Bronchial epithelial cell (primary cell): ENCODE data around the gene FUS. TPM values are rescaled to one million over a fixed set of nuclear protein-coding genes. Genes with fewer than 3 reads are reported as not detected.
"Not testable (repeated sequence)": the region's sequence is repeated elsewhere in the genome, so short reads cannot be mapped to it uniquely, and the experiment has no call there.

Experiments
- DNase-seq: peaks from one replicate; pipeline ENCODE4 v3.0.0-alpha.2; 2010; ENCODE audit warnings: low read depth
- FAIRE-seq: peaks from 2 replicates; lab custom pipeline; 2011; peaks lifted over from hg19 to GRCh38; lab: Jason Lieb, UNC
- H3K27me3 ChIP-seq: 2 replicates; pipeline ENCODE4 v1.5.1; 2011; ENCODE audit warnings: low read length; ENCODE audit not compliant: control insufficient read depth, insufficient read depth
- H3K36me3 ChIP-seq: 2 replicates; pipeline ENCODE4 v1.5.1; 2011; ENCODE audit warnings: low read length; ENCODE audit not compliant: control insufficient read depth, insufficient read depth
- H3K4me3 ChIP-seq: 2 replicates; pipeline ENCODE4 v1.5.1; 2011; ENCODE audit warnings: mild to moderate bottlenecking, low read depth, low read length, control low read depth
- CTCF ChIP-seq: IDR thresholded peaks from 2 replicates; pipeline ENCODE4 v1.5.1; 2011; ENCODE audit warnings: mild to moderate bottlenecking, moderate library complexity, low read length, control low read depth, inconsistent platforms; ENCODE audit not compliant: insufficient read depth, severe bottlenecking
- total RNA-seq: library from RNA; depleted of rRNA; stranded (reverse); fragments of >200 nt; gene quantifications from 2 replicates; pipeline ENCODE4 v1.2.1, GENCODE V29; 2014

Gene FUS
- total RNA-seq, 1 donor from 2014 or later, result 25.0 TPM

- no peak for TF ChIP-seq CTCF
- DNase-seq, result no peak
- no peaks in the 10 kb centered on the region for H3K27me3 ChIP-seq
- H3K4me3 ChIP-seq, result no peak overlapping the region
- FAIRE-seq, result no peak
- no peaks in the 10 kb centered on the region for H3K36me3 ChIP-seq
Measured at GRCh38 chr16:31168848-31169247, 11.1 kb upstream of the FUS start.

- DNase-seq, H3K27me3 ChIP-seq, FAIRE-seq, H3K4me3 ChIP-seq, H3K36me3 ChIP-seq: not testable (repeated sequence)
Measured at GRCh38 chr16:31170048-31170447, 9.9 kb upstream of the FUS start.

GRCh38 chr16:31177136-31177535, 2.8 kb upstream of the FUS start:
- H3K27me3 ChIP-seq, result no peaks in the 10 kb centered on the region
- H3K36me3 ChIP-seq, result no peaks in the 10 kb centered on the region
- DNase-seq, result peak; percentile 64
- no peak overlapping the region for H3K4me3 ChIP-seq
- FAIRE-seq, result no peak
- no peak for TF ChIP-seq CTCF

GRCh38 chr16:31179219-31179746, 656 bp upstream of the FUS start:
- no peak for TF ChIP-seq CTCF
- FAIRE-seq, result no peak

GRCh38 chr16:31181102-31181830, 1.3 kb downstream of the FUS start:
- no peaks in the 10 kb centered on the region for H3K27me3 ChIP-seq
- DNase-seq, result peak; percentile 35
- FAIRE-seq, result no peak
- peak overlapping the region; percentile 96 for H3K4me3 ChIP-seq
- peaks cover 26% of the 10 kb centered on the region for H3K36me3 ChIP-seq
- no peak for TF ChIP-seq CTCF

More at GRCh38 chr16:31179219-31179746, 656 bp upstream of the FUS start:
- Histone ChIP-seq H3K27me3 (no peaks in the 10 kb centered on the region), H3K36me3 (peaks cover 17% of the 10 kb centered on the region), H3K4me3 (peak overlapping the region; percentile 96)
- no peak for DNase-seq

GRCh38 chr16:31182391-31182790, 2.5 kb downstream of the FUS start:
- no peak for DNase-seq
- no peak for TF ChIP-seq CTCF
- H3K36me3 ChIP-seq, result peaks cover 35% of the 10 kb centered on the region

More at GRCh38 chr16:31182391-31182790, 2.5 kb downstream of the FUS start:
- H3K4me3 ChIP-seq, result peak overlapping the region; percentile 96
- FAIRE-seq, result no peak
- H3K27me3 ChIP-seq, result no peaks in the 10 kb centered on the region
